Stimulated activated CD8-positive, alpha-beta memory T cell treated with anti-CD3 and anti-CD28 coated beads, Interleukin-15, amount 100 ng/mL, for 48 hours (primary cell): ENCODE measurements around the gene RAB3A.
A peak's percentile ranks its signal among the peaks of the same experiment; 100 is the strongest.

Experiments
- DNase-seq, 2 donors: peaks; one replicate each; pipeline ENCODE4 v3.0.0-alpha.2; 2020; ENCODE audit warnings: low read depth in 2 of 2

Gene RAB3A

GRCh38 chr19:18197306-18197705 lies 6.5 kb downstream of the RAB3A start:
- no peak for DNase-seq

GRCh38 chr19:18196511-18196845 lies 7.4 kb downstream of the RAB3A start:
- no peak for DNase-seq

GRCh38 chr19:18194554-18195238 lies 9.1 kb downstream of the RAB3A start:
- no peak for DNase-seq

GRCh38 chr19:18194181-18194530 lies 9.7 kb downstream of the RAB3A start:
- no peak for DNase-seq

GRCh38 chr19:18193388-18194180 lies 10.3 kb downstream of the RAB3A start:
- no peak for DNase-seq

- peak; percentile 97 to 98 for DNase-seq
Observed at GRCh38 chr19:18192673-18193387, 11.0 kb downstream of the RAB3A start, which contains the start of gene MPV17L2. Gene MPV17L2 (plus strand): TSS chr19:18193218. CDS start chr19:18193282, 64 bp downstream.

- no peak for DNase-seq
Observed at GRCh38 chr19:18191640-18192062, 12.2 kb downstream of the RAB3A start.

GRCh38 chr19:18190278-18190677 lies 13.6 kb downstream of the RAB3A start:
- no peak for DNase-seq

GRCh38 chr19:18185538-18185937 lies 18.3 kb downstream of the RAB3A start:
- no peak for DNase-seq

- DNase-seq, result no peak
Observed at GRCh38 chr19:18183529-18183928, 20.3 kb downstream of the RAB3A start.

- DNase-seq, result no peak
Observed at GRCh38 chr19:18179957-18180356, 23.9 kb downstream of the RAB3A start.

- DNase-seq, result no peak
Observed at GRCh38 chr19:18176367-18177310, 27.2 kb downstream of the RAB3A start.

GRCh38 chr19:18174983-18175382 lies 28.9 kb downstream of the RAB3A start:
- no peak for DNase-seq

- peak in 1 of 2 donors; percentile 53 for DNase-seq
Observed at GRCh38 chr19:18173572-18174288, 30.1 kb downstream of the RAB3A start, which contains the start of gene IFI30. Gene IFI30 (plus strand): TSS chr19:18173813. CDS start chr19:18173842, 29 bp downstream.

GRCh38 chr19:18173054-18173571 lies 30.7 kb downstream of the RAB3A start:
- DNase-seq, result no peak

- DNase-seq, result no peak
Observed at GRCh38 chr19:18172331-18173053, 31.4 kb downstream of the RAB3A start.

- no peak for DNase-seq
Observed at GRCh38 chr19:18171605-18172327, 32.1 kb downstream of the RAB3A start.

GRCh38 chr19:18170714-18171255 lies 33.1 kb downstream of the RAB3A start:
- no peak for DNase-seq
